A549 (cell line): ENCODE results near the gene ADH1A. TPM values are rescaled to one million over a fixed set of nuclear protein-coding genes. Genes with fewer than 3 reads are reported as not detected.

ENCODE experiments used
- ATAC-seq, 2 experiments: fragments of 200-7000 bp in 1 of 2; fragments of >200 bp in 1 of 2; cut with Nextera tagmentation in 1 of 2; cut with Tn5 transposase in 1 of 2; 3 replicates each; pipeline versions ENCODE4 v1.8.0 to v1.9.1; 2018 to 2020; ENCODE audit warnings: mild to moderate bottlenecking in 1 of 2, moderate library complexity in 1 of 2
- CTCF ChIA-PET: fragments of 300-600 bp; sonication (Branson Sonifier 250); formaldehyde crosslinking; extraction: SDS; loops from one replicate; lab custom pipeline; 2021; ENCODE audit warnings: antibody characterized with exemption, inconsistent platforms; lab: Yijun Ruan, JAX
- POLR2A ChIA-PET: fragments of 350-600 bp; formaldehyde crosslinking; extraction: SDS; loops from one replicate; lab custom pipeline; 2021; ENCODE audit warnings: antibody characterized with exemption, inconsistent platforms; lab: Yijun Ruan, JAX
- DNase-seq, 2 experiments: peaks; one replicate each; pipeline versions ENCODE4 v3.0.0 to v3.0.0-alpha.2; 2011 to 2016; ENCODE audit warnings: low read depth in 1 of 2, low spot score in 1 of 2
- FAIRE-seq: peaks from 2 replicates; lab custom pipeline; 2011; peaks lifted over from hg19 to GRCh38; lab: Jason Lieb, UNC
- H3K27ac ChIP-seq, 2 experiments: fragments of >200 bp; sonication (Bioruptor Twin); formaldehyde crosslinking; 3 replicates each; pipeline ENCODE4 v1.5.1; 2016 to 2017
- H3K4me1 ChIP-seq: fragments of >200 bp; sonication (Bioruptor Twin); formaldehyde crosslinking; 3 replicates; pipeline ENCODE4 v1.6.1; 2016
- H3K4me2 ChIP-seq: fragments of >200 bp; sonication (Bioruptor Twin); formaldehyde crosslinking; 3 replicates; pipeline ENCODE4 v1.6.1; 2016
- H3K4me3 ChIP-seq: fragments of >200 bp; sonication (Bioruptor Twin); formaldehyde crosslinking; 3 replicates; pipeline ENCODE4 v1.5.1; 2016
- H3K9me3 ChIP-seq: fragments of >200 bp; sonication (Bioruptor Twin); formaldehyde crosslinking; 3 replicates; pipeline ENCODE4 v1.6.1; 2016
- CBX2 ChIP-seq: fragments of 200-600 bp; sonication (generic); IDR thresholded peaks from 2 replicates; pipeline ENCODE4 v1.6.1; 2016; ENCODE audit warnings: low read depth, mild to moderate bottlenecking, borderline replicate concordance
- CBX8 ChIP-seq: fragments of 200-600 bp; sonication (generic); IDR thresholded peaks from 2 replicates; pipeline ENCODE4 v1.6.1; 2016
- CHD2 ChIP-seq: fragments of 150-350 bp; IDR thresholded peaks from 2 replicates; pipeline ENCODE4 v1.6.1; 2014; ENCODE audit warnings: low read length; ENCODE audit not compliant: partially characterized antibody
- CHD4 ChIP-seq: fragments of 200-600 bp; sonication (generic); IDR thresholded peaks from 2 replicates; pipeline ENCODE4 v1.6.1; 2016; ENCODE audit warnings: antibody characterized with exemption, mild to moderate bottlenecking, borderline replicate concordance
- CTCF ChIP-seq: fragments of >200 bp; sonication (Bioruptor Twin); formaldehyde crosslinking; IDR thresholded peaks from 3 replicates; pipeline ENCODE4 v1.5.1; 2016
- EHF ChIP-seq: fragments of 250-450 bp; sonication (Bioruptor Pico); IDR thresholded peaks from 2 replicates; pipeline ENCODE4 v1.5.0; 2020; ENCODE audit warnings: mild to moderate bottlenecking
- ELK1 ChIP-seq: fragments of 150-350 bp; IDR thresholded peaks from 2 replicates; pipeline ENCODE4 v1.6.1; 2014; ENCODE audit warnings: low read depth, mild to moderate bottlenecking, low read length
- EP300 ChIP-seq, 2 experiments: fragments of >200 bp; sonication (Bioruptor Twin); formaldehyde crosslinking; IDR thresholded peaks; 2 replicates in 1 of 2; 3 replicates in 1 of 2; pipeline ENCODE4 v1.6.1; 2016 to 2017
- ESRRA ChIP-seq: fragments of 150-350 bp; IDR thresholded peaks from 2 replicates; pipeline ENCODE4 v1.6.1; 2014; ENCODE audit warnings: mild to moderate bottlenecking, low read length, borderline replicate concordance
- FOSB ChIP-seq: fragments of 250-450 bp; sonication (Bioruptor Pico); IDR thresholded peaks from 2 replicates; pipeline ENCODE4 v1.5.0; 2020; ENCODE audit warnings: mild to moderate bottlenecking, moderate library complexity
- FOXS1 ChIP-seq: fragments of 250-450 bp; sonication (Bioruptor Pico); IDR thresholded peaks from 2 replicates; pipeline ENCODE4 v1.5.0; 2020; ENCODE audit warnings: mild to moderate bottlenecking, moderate library complexity
- GATA3 ChIP-seq: IDR thresholded peaks from 2 replicates; pipeline ENCODE4 v1.6.1; 2012; ENCODE audit warnings: borderline replicate concordance
- HEYL ChIP-seq: fragments of 250-450 bp; sonication (Bioruptor Pico); IDR thresholded peaks from 2 replicates; pipeline ENCODE4 v1.8.0; 2021; ENCODE audit warnings: mild to moderate bottlenecking, moderate library complexity
- HMGXB4 ChIP-seq: fragments of 250-450 bp; sonication (Bioruptor Pico); IDR thresholded peaks from 2 replicates; pipeline ENCODE4 v1.5.0; 2021; ENCODE audit warnings: mild to moderate bottlenecking, moderate library complexity, borderline replicate concordance
- MAFK ChIP-seq: fragments of 450-650 bp; IDR thresholded peaks from 2 replicates; pipeline ENCODE4 v1.6.1; 2014; ENCODE audit not compliant: partially characterized antibody
- MAZ ChIP-seq: fragments of 150-350 bp; IDR thresholded peaks from 2 replicates; pipeline ENCODE4 v1.6.1; 2014; ENCODE audit warnings: antibody characterized with exemption, low read depth, low read length, borderline replicate concordance
- NR3C1 ChIP-seq: fragments of >200 bp; sonication (Bioruptor Twin); formaldehyde crosslinking; IDR thresholded peaks from 3 replicates; pipeline ENCODE4 v1.6.1; 2017
- PHF8 ChIP-seq: fragments of 200-600 bp; sonication (generic); IDR thresholded peaks from 2 replicates; pipeline ENCODE4 v1.6.1; 2016; ENCODE audit warnings: low read depth, mild to moderate bottlenecking, antibody characterized with exemption, moderate library complexity, borderline replicate concordance
- RAD21 ChIP-seq, 2 experiments: fragments of >200 bp in 1 of 2; sonication (Bioruptor Twin) in 1 of 2; formaldehyde crosslinking in 1 of 2; IDR thresholded peaks in 1 of 2; conservative IDR thresholded peaks in 1 of 2; 2 replicates in 1 of 2; 3 replicates in 1 of 2; pipeline ENCODE4 v1.6.1; 2012 to 2018; ENCODE audit warnings: inconsistent platforms in 1 of 2
- RNF2 ChIP-seq: fragments of 200-600 bp; sonication (generic); IDR thresholded peaks from 2 replicates; pipeline ENCODE4 v1.6.1; 2016; ENCODE audit warnings: low read depth, mild to moderate bottlenecking, antibody characterized with exemption, moderate library complexity, borderline replicate concordance
- SMC3 ChIP-seq: fragments of >200 bp; sonication (Bioruptor Twin); formaldehyde crosslinking; IDR thresholded peaks from 3 replicates; pipeline ENCODE4 v1.6.1; 2018; ENCODE audit warnings: inconsistent platforms
- TP53 ChIP-seq: fragments of 250-450 bp; sonication (Bioruptor Pico); IDR thresholded peaks from 2 replicates; pipeline ENCODE4 v1.5.0; 2021; ENCODE audit warnings: mild to moderate bottlenecking, moderate library complexity
- USF2 ChIP-seq: fragments of 450-650 bp; IDR thresholded peaks from 2 replicates; pipeline ENCODE4 v1.6.1; 2014; ENCODE audit warnings: antibody characterized with exemption
- ZFP36 ChIP-seq: fragments of 450-650 bp; IDR thresholded peaks from 2 replicates; pipeline ENCODE4 v1.6.1; 2014; ENCODE audit warnings: borderline replicate concordance; ENCODE audit not compliant: partially characterized antibody
- ZSCAN20 ChIP-seq: fragments of 250-450 bp; sonication (Bioruptor Pico); IDR thresholded peaks from 2 replicates; pipeline ENCODE4 v1.8.0; 2022; ENCODE audit warnings: mild to moderate bottlenecking, moderate library complexity
- WGBS: methylation state at CpG from one replicate; pipeline ENCODE4 v1.1.6; 2017; ENCODE audit errors: missing lambda C conversion rate; 5-methylcytosine and 5-hydroxymethylcytosine counted together
- polyA plus RNA-seq, 4 experiments: library from polyadenylated mRNA; depleted of rRNA in 3 of 4; stranded (reverse); fragments of >200 nt; fragmentation: RNase III in 1 of 4; extraction: RNeasy Plus Mini Kit Qiagen cat#74134 plus additional on column Dnase treatment in 1 of 4; gene quantifications; 2 replicates in 3 of 4; 3 replicates in 1 of 4; pipeline ENCODE4 v1.2.3, GENCODE V29; 2011 to 2017

Gene ADH1A
- polyA plus RNA-seq, 2 of the 4 experiments (the other 2 are of a cell fraction): not detected

- H3K9me3 ChIP-seq: no peaks in the 10 kb centered on the region
- H3K4me2 ChIP-seq: no peak overlapping the region
- H3K27ac ChIP-seq: no peak overlapping the region
- ATAC-seq (no peak), DNase-seq (no peak), FAIRE-seq (no peak)
- ChIA-PET CTCF (no interaction called here), POLR2A (no interaction called here)
- H3K4me3 ChIP-seq: no peak overlapping the region
- WGBS: 46% methylated on average over 5 of the region's 5 CpGs
- TF ChIP-seq NR3C1: no peak
- TF ChIP-seq CBX8: no peak
- no peak for TF ChIP-seq CHD2
- no peak for TF ChIP-seq TP53
- TF ChIP-seq GATA3: no peak
- TF ChIP-seq HEYL (CRISPR knock-in tag): no peak
- TF ChIP-seq RAD21 (conservative IDR thresholded peaks at IDR 0.05 in 1 of 2, IDR thresholded peaks at IDR 0.05 in 1 of 2): no peak
- no peak for TF ChIP-seq HMGXB4 (CRISPR knock-in tag)
- TF ChIP-seq USF2: no peak
- no peak for TF ChIP-seq CTCF
- TF ChIP-seq CHD4: no peak
- no peak for TF ChIP-seq FOXS1
- TF ChIP-seq EHF (CRISPR knock-in tag): no peak
- TF ChIP-seq EP300 (IDR thresholded peaks at IDR 0.05): no peak
- no peak for TF ChIP-seq FOSB (CRISPR knock-in tag)
- TF ChIP-seq SMC3: no peak
- TF ChIP-seq ZSCAN20 (CRISPR knock-in tag): no peak
- no peaks in the 10 kb centered on the region for H3K4me1 ChIP-seq
Observed at GRCh38 chr4:99275050-99275449, 15.7 kb downstream of the ADH1A start.

- H3K4me2 ChIP-seq: no peak overlapping the region
- FAIRE-seq (no peak), DNase-seq (no peak), ATAC-seq (no peak)
- POLR2A ChIA-PET: no interaction called here
- H3K4me1 ChIP-seq: no peaks in the 10 kb centered on the region
- 65% methylated on average over 2 of the region's 2 CpGs for WGBS
- TF ChIP-seq RNF2: no peak
- no peak for TF ChIP-seq GATA3
- H3K9me3 ChIP-seq: no peaks in the 10 kb centered on the region
- CTCF ChIA-PET: no interaction called here
- no peak overlapping the region for H3K4me3 ChIP-seq
- no peak overlapping the region for H3K27ac ChIP-seq
Observed at GRCh38 chr4:99273704-99274103, 17.1 kb downstream of the ADH1A start.

GRCh38 chr4:99264927-99265326, 25.9 kb downstream of the ADH1A start:
- CTCF ChIA-PET: no interaction called here
- FAIRE-seq (no peak), DNase-seq (no peak), ATAC-seq (no peak)
- Histone ChIP-seq H3K27ac (no peak overlapping the region), H3K4me3 (no peak overlapping the region), H3K4me1 (no peaks in the 10 kb centered on the region), H3K9me3 (no peaks in the 10 kb centered on the region), H3K4me2 (no peak overlapping the region)
- POLR2A ChIA-PET: no interaction called here
- TF ChIP-seq CBX2 (no peak), RNF2 (no peak), ZSCAN20 (CRISPR knock-in tag) (no peak), MAFK (no peak), PHF8 (no peak), CTCF (no peak), ESRRA (no peak), NR3C1 (no peak), HEYL (CRISPR knock-in tag) (no peak), MAZ (no peak), SMC3 (no peak), ELK1 (no peak), ZFP36 (no peak)
